A549 (cell line): ENCODE results near the gene FBXO3. TPM values are rescaled to one million over a fixed set of nuclear protein-coding genes. Genes with fewer than 3 reads are reported as not detected.

Experiments used
- ATAC-seq, 2 experiments: fragments of 200-7000 bp in 1 of 2; fragments of >200 bp in 1 of 2; cut with Nextera tagmentation in 1 of 2; cut with Tn5 transposase in 1 of 2; 3 replicates each; pipeline versions ENCODE4 v1.8.0 to v1.9.1; 2018 to 2020; ENCODE audit warnings: mild to moderate bottlenecking in 1 of 2, moderate library complexity in 1 of 2
- CTCF ChIA-PET: fragments of 300-600 bp; sonication (Branson Sonifier 250); formaldehyde crosslinking; extraction: SDS; loops from one replicate; lab custom pipeline; 2021; ENCODE audit warnings: antibody characterized with exemption, inconsistent platforms; lab: Yijun Ruan, JAX
- POLR2A ChIA-PET: fragments of 350-600 bp; formaldehyde crosslinking; extraction: SDS; loops from one replicate; lab custom pipeline; 2021; ENCODE audit warnings: antibody characterized with exemption, inconsistent platforms; lab: Yijun Ruan, JAX
- DNase-seq, 2 experiments: peaks; one replicate each; pipeline versions ENCODE4 v3.0.0 to v3.0.0-alpha.2; 2011 to 2016; ENCODE audit warnings: low read depth in 1 of 2, low spot score in 1 of 2
- FAIRE-seq: peaks from 2 replicates; lab custom pipeline; 2011; peaks lifted over from hg19 to GRCh38; lab: Jason Lieb, UNC
- H3K27ac ChIP-seq, 2 experiments: fragments of >200 bp; sonication (Bioruptor Twin); formaldehyde crosslinking; 3 replicates each; pipeline ENCODE4 v1.5.1; 2016 to 2017
- H3K4me1 ChIP-seq: fragments of >200 bp; sonication (Bioruptor Twin); formaldehyde crosslinking; 3 replicates; pipeline ENCODE4 v1.6.1; 2016
- H3K4me2 ChIP-seq: fragments of >200 bp; sonication (Bioruptor Twin); formaldehyde crosslinking; 3 replicates; pipeline ENCODE4 v1.6.1; 2016
- H3K4me3 ChIP-seq: fragments of >200 bp; sonication (Bioruptor Twin); formaldehyde crosslinking; 3 replicates; pipeline ENCODE4 v1.5.1; 2016
- H3K9me3 ChIP-seq: fragments of >200 bp; sonication (Bioruptor Twin); formaldehyde crosslinking; 3 replicates; pipeline ENCODE4 v1.6.1; 2016
- CBX8 ChIP-seq: fragments of 200-600 bp; sonication (generic); IDR thresholded peaks from 2 replicates; pipeline ENCODE4 v1.6.1; 2016
- E2F6 ChIP-seq: IDR thresholded peaks from 2 replicates; pipeline ENCODE4 v1.6.1; 2012; ENCODE audit warnings: low read depth, borderline replicate concordance
- HDAC2 ChIP-seq: fragments of 200-600 bp; sonication (generic); IDR thresholded peaks from 2 replicates; pipeline ENCODE4 v1.6.1; 2016
- HEYL ChIP-seq: fragments of 250-450 bp; sonication (Bioruptor Pico); IDR thresholded peaks from 2 replicates; pipeline ENCODE4 v1.8.0; 2021; ENCODE audit warnings: mild to moderate bottlenecking, moderate library complexity
- HMGXB4 ChIP-seq: fragments of 250-450 bp; sonication (Bioruptor Pico); IDR thresholded peaks from 2 replicates; pipeline ENCODE4 v1.5.0; 2021; ENCODE audit warnings: mild to moderate bottlenecking, moderate library complexity, borderline replicate concordance
- HOXB13 ChIP-seq: fragments of 250-450 bp; sonication (Bioruptor Pico); IDR thresholded peaks from 2 replicates; pipeline ENCODE4 v1.5.0; 2020; ENCODE audit warnings: low read depth, mild to moderate bottlenecking, moderate library complexity
- MAX ChIP-seq: IDR thresholded peaks from 2 replicates; pipeline ENCODE4 v1.6.1; 2012
- NFE2L2 ChIP-seq: fragments of 150-350 bp; conservative IDR thresholded peaks from 2 replicates; pipeline ENCODE4 v1.6.1; 2014; ENCODE audit warnings: low read length
- POLR2A ChIP-seq: IDR thresholded peaks from 2 replicates; pipeline ENCODE4 v1.6.1; 2012; ENCODE audit warnings: mild to moderate bottlenecking, low read length
- POLR2AphosphoS2 ChIP-seq: conservative IDR thresholded peaks from 2 replicates; pipeline ENCODE4 v1.6.1; 2012; ENCODE audit warnings: low read length, improper control_type of control experiment, inconsistent platforms
- RNF2 ChIP-seq: fragments of 200-600 bp; sonication (generic); IDR thresholded peaks from 2 replicates; pipeline ENCODE4 v1.6.1; 2016; ENCODE audit warnings: low read depth, mild to moderate bottlenecking, antibody characterized with exemption, moderate library complexity, borderline replicate concordance
- USF2 ChIP-seq: fragments of 450-650 bp; IDR thresholded peaks from 2 replicates; pipeline ENCODE4 v1.6.1; 2014; ENCODE audit warnings: antibody characterized with exemption
- whole genome bisulfite sequencing: methylation state at CpG from one replicate; pipeline ENCODE4 v1.1.6; 2017; ENCODE audit errors: missing lambda C conversion rate; 5-methylcytosine and 5-hydroxymethylcytosine counted together
- polyA plus RNA-seq, 4 experiments: library from polyadenylated mRNA; depleted of rRNA in 3 of 4; stranded (reverse); fragments of >200 nt; fragmentation: RNase III in 1 of 4; extraction: RNeasy Plus Mini Kit Qiagen cat#74134 plus additional on column Dnase treatment in 1 of 4; gene quantifications; 2 replicates in 3 of 4; 3 replicates in 1 of 4; pipeline ENCODE4 v1.2.3, GENCODE V29; 2011 to 2017

Gene FBXO3
- polyA plus RNA-seq, 2 of the 4 experiments (the other 2 are of a cell fraction), result 22.5 to 42.6 TPM

GRCh38 chr11:33736148-33736812 lies 38.0 kb downstream of the FBXO3 start, which contains the start of gene CD59 (continued):
- TF ChIP-seq CBX8 (no peak), HOXB13 (CRISPR knock-in tag) (no peak), HMGXB4 (no peak), POLR2A (peak; percentile 83), RNF2 (0 out of 2 replicates have a peak, but pooled peaks have one; percentile 40)

- DNase-seq (peak in 1 of 2 experiments; percentile 44), ATAC-seq (peak; percentile 65), FAIRE-seq (no peak)
- CTCF ChIA-PET, result interaction anchor here (1.4 to 3.0 kb wide), 6 partner anchors 13 to 360 kb away, joined by 3 to 26 read pairs (median 6); partner anchors contain the start of gene KIAA1549L
- POLR2A ChIA-PET, result interaction anchor here (0.9 to 3.5 kb wide), 9 partner anchors 11 to 102 kb away, joined by 3 to 42 read pairs (median 5); partner anchors contain the start of gene C11orf91
- no peaks in the 10 kb centered on the region for H3K9me3 ChIP-seq
- peaks cover 34% of the 10 kb centered on the region for H3K4me1 ChIP-seq
- TF ChIP-seq POLR2AphosphoS2 (0 out of 2 replicates have a peak, but pooled peaks have one; percentile 20), E2F6 (0 out of 2 replicates have a peak, but pooled peaks have one; percentile 7), NFE2L2 (no peak), MAX (peak; percentile 53), USF2 (0 out of 2 replicates have a peak, but pooled peaks have one; percentile 19), HDAC2 (no peak)
- peak overlapping the region; percentile 85 to 93 for H3K27ac ChIP-seq
- H3K4me3 ChIP-seq, result peak overlapping the region; percentile 75
- H3K4me2 ChIP-seq, result peak overlapping the region; percentile 93
- 3% methylated on average over 53 of the region's 53 CpGs for WGBS
Observed at GRCh38 chr11:33735271-33736147, 38.8 kb downstream of the FBXO3 start.

GRCh38 chr11:33734441-33735270 lies 39.7 kb downstream of the FBXO3 start:
- peak overlapping the region; percentile 93 for H3K4me2 ChIP-seq
- H3K27ac ChIP-seq, result peak overlapping the region; percentile 85 to 93
- peak overlapping the region; percentile 75 for H3K4me3 ChIP-seq
- FAIRE-seq (no peak), DNase-seq (no peak), ATAC-seq (no peak)
- POLR2A ChIA-PET, result interaction anchor here (1.2 to 3.5 kb wide), 2 partner anchors 35 to 44 kb away, joined by 4 to 42 read pairs; no protein-coding TSS in a partner anchor
- 33% methylated on average over 15 of the region's 15 CpGs for WGBS
- TF ChIP-seq NFE2L2 (no peak), E2F6 (no peak), POLR2AphosphoS2 (0 out of 2 replicates have a peak, but pooled peaks have one; percentile 54), HEYL (no peak)
- CTCF ChIA-PET, result interaction anchor here (0.9 to 2.4 kb wide), 6 partner anchors 8 to 372 kb away, joined by 3 to 10 read pairs (median 5); no protein-coding TSS in a partner anchor
- H3K4me1 ChIP-seq, result peaks cover 35% of the 10 kb centered on the region
- H3K9me3 ChIP-seq, result no peaks in the 10 kb centered on the region
